Measurements from ENCODE around the gene DYNC1I1. TPM values are rescaled to one million over a fixed set of nuclear protein-coding genes. Genes with fewer than 3 reads are reported as not detected.

The DYNC1I1 gene
- total and polyA plus RNA-seq, 2 donors (not counting 1 experiment from before 2014, with no cell fraction given): 0.17 to 0.30 TPM

DNA sequence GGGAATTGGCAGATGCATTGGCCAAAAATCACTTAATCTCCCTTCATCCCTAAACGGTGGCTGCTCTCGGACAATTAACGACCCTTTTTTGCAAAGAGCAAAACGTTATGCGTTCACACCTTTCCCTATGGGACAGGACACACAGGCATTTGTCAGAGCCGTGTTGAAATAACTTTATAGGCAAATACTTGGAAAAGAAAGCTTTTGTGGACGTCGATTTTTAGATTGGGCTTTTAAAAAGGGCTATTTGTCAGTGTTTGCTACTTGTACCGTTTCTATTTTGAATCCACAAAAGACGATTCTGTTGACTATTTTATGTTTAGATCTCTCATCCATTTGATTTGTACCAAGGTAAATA lies 304.0 kb downstream of the DYNC1I1 start:
- H3K4me2 ChIP-seq (ENCODE audit: extremely low read depth, insufficient read depth, low read length): peak overlapping the region; percentile 73
- peak overlapping the region; percentile 94 for H2AFZ ChIP-seq (ENCODE audit: low read length)
- no peaks in the 10 kb centered on the region for H3K79me2 ChIP-seq (ENCODE audit: control insufficient read depth, insufficient read depth, low read length)
- no peaks in the 10 kb centered on the region for H4K20me1 ChIP-seq (ENCODE audit: control insufficient read depth, extremely low read depth, insufficient read depth, low read length)
- no peak overlapping the region for H3K9ac ChIP-seq (ENCODE audit: insufficient read depth, low read length)
- H3K36me3 ChIP-seq (ENCODE audit: control insufficient read depth, insufficient read depth, low read length): no peaks in the 10 kb centered on the region
- no peaks in the 10 kb centered on the region for H3K27me3 ChIP-seq (ENCODE audit: control insufficient read depth, insufficient read depth, low read length)
- TF ChIP-seq, protein P1, sequence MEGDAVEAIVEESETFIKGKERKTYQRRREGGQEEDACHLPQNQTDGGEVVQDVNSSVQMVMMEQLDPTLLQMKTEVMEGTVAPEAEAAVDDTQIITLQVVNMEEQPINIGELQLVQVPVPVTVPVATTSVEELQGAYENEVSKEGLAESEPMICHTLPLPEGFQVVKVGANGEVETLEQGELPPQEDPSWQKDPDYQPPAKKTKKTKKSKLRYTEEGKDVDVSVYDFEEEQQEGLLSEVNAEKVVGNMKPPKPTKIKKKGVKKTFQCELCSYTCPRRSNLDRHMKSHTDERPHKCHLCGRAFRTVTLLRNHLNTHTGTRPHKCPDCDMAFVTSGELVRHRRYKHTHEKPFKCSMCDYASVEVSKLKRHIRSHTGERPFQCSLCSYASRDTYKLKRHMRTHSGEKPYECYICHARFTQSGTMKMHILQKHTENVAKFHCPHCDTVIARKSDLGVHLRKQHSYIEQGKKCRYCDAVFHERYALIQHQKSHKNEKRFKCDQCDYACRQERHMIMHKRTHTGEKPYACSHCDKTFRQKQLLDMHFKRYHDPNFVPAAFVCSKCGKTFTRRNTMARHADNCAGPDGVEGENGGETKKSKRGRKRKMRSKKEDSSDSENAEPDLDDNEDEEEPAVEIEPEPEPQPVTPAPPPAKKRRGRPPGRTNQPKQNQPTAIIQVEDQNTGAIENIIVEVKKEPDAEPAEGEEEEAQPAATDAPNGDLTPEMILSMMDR (conservative IDR thresholded peaks at IDR 0.05 in 1 of 2, IDR thresholded peaks at IDR 0.05 in 1 of 2; ENCODE audit: low read depth in 1 of 2, low read length in 2 of 2): no peak
- no peak for TF ChIP-seq EZH2 (IDR thresholded peaks at IDR 0.05; ENCODE audit: low read length, missing control alignments)
- H3K9me3 ChIP-seq (ENCODE audit: control insufficient read depth, insufficient read depth, low read depth, low read length): no peaks in the 10 kb centered on the region
- H3K27ac ChIP-seq (ENCODE audit: insufficient read depth, low read length): no peak overlapping the region
- no peak for DNase-seq (ENCODE audit: low read depth in 2 of 2)
- peak overlapping the region; percentile 53 to 74 (median 70) for H3K4me3 ChIP-seq (replicated peaks in 1 of 4; ENCODE audit: control extremely low read depth in 1 of 4, insufficient read depth in 1 of 4, low read depth in 3 of 4, low read length in 4 of 4)
- no peaks in the 10 kb centered on the region for H3K4me1 ChIP-seq (ENCODE audit: control insufficient read depth, extremely low read depth, insufficient read depth, low read length)

DNA sequence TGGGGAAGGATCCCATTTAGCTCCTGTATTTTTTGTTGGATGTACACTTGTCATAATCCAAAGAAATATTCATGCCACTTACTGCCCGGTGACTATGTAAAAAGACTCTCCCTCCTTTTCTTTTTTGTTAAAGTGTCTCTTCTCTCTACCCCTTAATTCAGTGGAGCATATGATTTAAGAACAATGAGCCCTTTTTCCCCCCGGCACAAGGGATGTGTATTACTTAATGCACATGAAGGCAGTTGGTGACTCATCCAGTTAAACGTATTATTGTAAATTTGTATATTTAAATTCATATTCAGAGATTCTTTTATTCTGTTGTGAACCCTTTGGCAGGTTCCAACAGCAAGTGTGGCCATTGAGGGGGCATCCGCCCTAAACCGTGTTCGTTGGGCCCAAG lies 307.7 kb downstream of the DYNC1I1 start:
- Histone ChIP-seq H3K4me1 (ENCODE audit: control insufficient read depth, extremely low read depth, insufficient read depth, low read length) (peaks cover 2% of the 10 kb centered on the region), H3K27me3 (ENCODE audit: control insufficient read depth, insufficient read depth, low read length) (no peaks in the 10 kb centered on the region), H3K4me3 (replicated peaks in 1 of 4; ENCODE audit: control extremely low read depth in 1 of 4, insufficient read depth in 1 of 4, low read depth in 3 of 4, low read length in 4 of 4) (no peak overlapping the region), H4K20me1 (ENCODE audit: control insufficient read depth, extremely low read depth, insufficient read depth, low read length) (no peaks in the 10 kb centered on the region), H3K4me2 (ENCODE audit: extremely low read depth, insufficient read depth, low read length) (no peak overlapping the region), H3K36me3 (ENCODE audit: control insufficient read depth, insufficient read depth, low read length) (no peaks in the 10 kb centered on the region), H3K79me2 (ENCODE audit: control insufficient read depth, insufficient read depth, low read length) (no peaks in the 10 kb centered on the region), H3K27ac (ENCODE audit: insufficient read depth, low read length) (no peak overlapping the region), H2AFZ (ENCODE audit: low read length) (no peak overlapping the region), H3K9me3 (ENCODE audit: control insufficient read depth, insufficient read depth, low read depth, low read length) (no peaks in the 10 kb centered on the region), H3K9ac (ENCODE audit: insufficient read depth, low read length) (no peak overlapping the region)
- TF ChIP-seq, protein P1 (conservative IDR thresholded peaks at IDR 0.05 in 1 of 2, IDR thresholded peaks at IDR 0.05 in 1 of 2; ENCODE audit: low read depth in 1 of 2, low read length in 2 of 2): no peak
- TF ChIP-seq EZH2 (IDR thresholded peaks at IDR 0.05; ENCODE audit: low read length, missing control alignments): no peak
- peak in 1 of 2 donors; percentile 17 for DNase-seq (ENCODE audit: low read depth in 2 of 2)

DNA sequence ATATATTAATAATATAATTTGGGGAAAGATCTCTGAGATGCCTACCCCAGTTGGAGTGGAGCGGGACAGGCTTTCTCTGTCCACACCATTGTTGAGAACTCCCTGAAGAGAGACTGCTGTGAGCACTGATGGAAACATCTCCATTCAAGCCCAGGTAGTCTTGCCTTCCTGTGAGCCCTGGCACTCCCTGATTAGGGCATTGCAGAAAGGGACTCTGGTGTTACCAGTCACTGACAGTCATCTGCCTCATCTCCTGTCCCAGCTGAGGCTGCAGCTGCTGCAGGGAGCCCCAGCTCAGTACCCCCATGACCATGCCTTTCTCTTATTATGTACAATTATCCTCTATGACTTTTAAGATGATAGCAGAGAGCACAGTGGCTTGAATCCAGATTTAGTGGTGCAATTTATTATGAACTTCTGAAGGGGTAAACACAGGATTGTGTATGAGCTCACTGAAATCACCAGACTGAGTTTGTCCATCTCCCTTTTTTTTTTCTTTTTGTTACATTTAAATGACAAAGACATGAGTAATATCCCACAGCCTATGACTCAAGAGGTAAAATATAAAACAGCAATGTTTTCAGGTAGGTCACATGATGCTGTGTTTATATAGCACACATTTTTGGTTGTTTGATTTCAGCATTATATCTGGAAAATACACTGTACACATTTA lies 312.7 kb downstream of the DYNC1I1 start:
- H3K36me3 ChIP-seq (ENCODE audit: control insufficient read depth, insufficient read depth, low read length): no peaks in the 10 kb centered on the region
- no peaks in the 10 kb centered on the region for H3K27me3 ChIP-seq (ENCODE audit: control insufficient read depth, insufficient read depth, low read length)
- TF ChIP-seq EZH2 (IDR thresholded peaks at IDR 0.05; ENCODE audit: low read length, missing control alignments): no peak
- TF ChIP-seq, protein P1 (conservative IDR thresholded peaks at IDR 0.05 in 1 of 2, IDR thresholded peaks at IDR 0.05 in 1 of 2; ENCODE audit: low read depth in 1 of 2, low read length in 2 of 2): no peak
- no peaks in the 10 kb centered on the region for H3K79me2 ChIP-seq (ENCODE audit: control insufficient read depth, insufficient read depth, low read length)
- no peaks in the 10 kb centered on the region for H3K9me3 ChIP-seq (ENCODE audit: control insufficient read depth, insufficient read depth, low read depth, low read length)
- H3K4me3 ChIP-seq (replicated peaks in 1 of 4; ENCODE audit: control extremely low read depth in 1 of 4, insufficient read depth in 1 of 4, low read depth in 3 of 4, low read length in 4 of 4): no peak overlapping the region
- peak overlapping the region; percentile 67 for H3K4me2 ChIP-seq (ENCODE audit: extremely low read depth, insufficient read depth, low read length)
- peak; percentile 38 to 71 for DNase-seq (ENCODE audit: low read depth in 2 of 2)
- H3K27ac ChIP-seq (ENCODE audit: insufficient read depth, low read length): no peak overlapping the region
- no peak overlapping the region for H3K9ac ChIP-seq (ENCODE audit: insufficient read depth, low read length)
- H4K20me1 ChIP-seq (ENCODE audit: control insufficient read depth, extremely low read depth, insufficient read depth, low read length): no peaks in the 10 kb centered on the region
- H2AFZ ChIP-seq (ENCODE audit: low read length): no peak overlapping the region
- peaks cover 3% of the 10 kb centered on the region for H3K4me1 ChIP-seq (ENCODE audit: control insufficient read depth, extremely low read depth, insufficient read depth, low read length)

Data from fibroblast of lung (primary cell).